Measurements from ENCODE around the gene PRKCB.

DNA sequence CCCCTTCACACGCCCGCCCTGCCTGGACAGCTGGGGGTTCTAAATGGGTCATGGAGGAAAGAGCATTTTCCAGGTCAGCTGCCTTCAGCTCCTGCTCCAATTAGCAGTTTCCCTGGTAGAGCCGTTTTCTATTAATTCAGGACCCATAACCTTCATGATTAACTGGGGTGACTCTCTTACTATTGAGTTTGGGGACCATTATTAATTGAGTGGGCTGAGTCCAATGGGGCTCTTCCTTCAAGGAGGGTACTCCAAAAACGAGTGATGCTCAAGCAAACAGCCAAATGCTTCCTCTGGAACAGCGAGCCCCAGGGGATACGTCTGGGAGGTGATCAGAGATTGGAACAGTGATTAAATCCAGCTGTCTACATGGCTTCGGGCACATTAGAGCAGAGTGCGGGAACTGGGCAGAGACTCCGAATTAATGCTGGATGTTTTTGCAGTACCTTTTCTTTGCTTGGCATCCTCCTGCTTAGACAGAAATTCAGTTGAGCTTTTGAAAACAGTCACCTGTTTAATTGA is 352.3 kb downstream of the PRKCB start:
- TF ChIP-seq, protein P1, sequence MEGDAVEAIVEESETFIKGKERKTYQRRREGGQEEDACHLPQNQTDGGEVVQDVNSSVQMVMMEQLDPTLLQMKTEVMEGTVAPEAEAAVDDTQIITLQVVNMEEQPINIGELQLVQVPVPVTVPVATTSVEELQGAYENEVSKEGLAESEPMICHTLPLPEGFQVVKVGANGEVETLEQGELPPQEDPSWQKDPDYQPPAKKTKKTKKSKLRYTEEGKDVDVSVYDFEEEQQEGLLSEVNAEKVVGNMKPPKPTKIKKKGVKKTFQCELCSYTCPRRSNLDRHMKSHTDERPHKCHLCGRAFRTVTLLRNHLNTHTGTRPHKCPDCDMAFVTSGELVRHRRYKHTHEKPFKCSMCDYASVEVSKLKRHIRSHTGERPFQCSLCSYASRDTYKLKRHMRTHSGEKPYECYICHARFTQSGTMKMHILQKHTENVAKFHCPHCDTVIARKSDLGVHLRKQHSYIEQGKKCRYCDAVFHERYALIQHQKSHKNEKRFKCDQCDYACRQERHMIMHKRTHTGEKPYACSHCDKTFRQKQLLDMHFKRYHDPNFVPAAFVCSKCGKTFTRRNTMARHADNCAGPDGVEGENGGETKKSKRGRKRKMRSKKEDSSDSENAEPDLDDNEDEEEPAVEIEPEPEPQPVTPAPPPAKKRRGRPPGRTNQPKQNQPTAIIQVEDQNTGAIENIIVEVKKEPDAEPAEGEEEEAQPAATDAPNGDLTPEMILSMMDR (IDR thresholded peaks at IDR 0.05; ENCODE audit: low read depth, low read length): no peak
- no peak for TF ChIP-seq POLR2A (IDR thresholded peaks at IDR 0.05; ENCODE audit: extremely low read depth, insufficient read length)
- TF ChIP-seq, protein P2, sequence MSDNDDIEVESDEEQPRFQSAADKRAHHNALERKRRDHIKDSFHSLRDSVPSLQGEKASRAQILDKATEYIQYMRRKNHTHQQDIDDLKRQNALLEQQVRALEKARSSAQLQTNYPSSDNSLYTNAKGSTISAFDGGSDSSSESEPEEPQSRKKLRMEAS (IDR thresholded peaks at IDR 0.05; ENCODE audit: low read depth, low read length): no peak

Data from NB4 (cell line).